Activated CD4-positive, alpha-beta memory T cell treated with anti-CD3 and anti-CD28 coated beads for 36 hours (primary cell): ENCODE data around the gene MPO. TPM values are rescaled to one million over a fixed set of nuclear protein-coding genes. Genes with fewer than 3 reads are reported as not detected.
A peak's percentile ranks its signal among the peaks of the same experiment; 100 is the strongest.

Experiments
- CTCF ChIA-PET: fragments of 350-600 bp; sonication (Branson Sonifier 250); formaldehyde crosslinking; loops from one replicate; lab custom pipeline; 2021; ENCODE audit warnings: antibody characterized with exemption, inconsistent platforms; lab: Charles Lee
- POLR2A ChIA-PET: fragments of 350-600 bp; sonication (Branson Sonifier 250); formaldehyde crosslinking; loops from one replicate; lab custom pipeline; 2021; ENCODE audit warnings: antibody characterized with exemption; lab: Charles Lee
- DNase-seq: peaks from one replicate; pipeline ENCODE4 v3.0.0-alpha.2; 2020
- H3K27ac Mint-ChIP-seq: one replicate; pipeline ENCODE4 v1.8.0; 2021; ENCODE audit warnings: mixed read lengths
- H3K27me3 Mint-ChIP-seq: one replicate; pipeline ENCODE4 v1.8.0; 2021; ENCODE audit warnings: mixed read lengths
- H3K36me3 Mint-ChIP-seq: one replicate; pipeline ENCODE4 v1.8.0; 2021; ENCODE audit warnings: mixed read lengths
- H3K4me1 Mint-ChIP-seq: one replicate; pipeline ENCODE4 v1.8.0; 2021; ENCODE audit warnings: low read depth, mixed read lengths
- H3K4me3 Mint-ChIP-seq: one replicate; pipeline ENCODE4 v1.8.0; 2021; ENCODE audit warnings: mild to moderate bottlenecking, mixed read lengths
- H3K9me3 Mint-ChIP-seq: one replicate; pipeline ENCODE4 v1.8.0; 2021; ENCODE audit warnings: mixed read lengths
- intact Hi-C: fragments of 100-400 bp; cut with micrococcal nuclease; formaldehyde crosslinking; loops from one replicate; pipeline ENCODE4 v1.15.1; 2023
- total RNA-seq, 2 experiments: library from RNA; stranded (reverse); gene quantifications; one replicate each; pipeline ENCODE4 v1.2.3, GENCODE V29; 2021

MPO gene
- total RNA-seq, 2 experiments from 2014 or later: 0.17 to 0.22 TPM

DNA sequence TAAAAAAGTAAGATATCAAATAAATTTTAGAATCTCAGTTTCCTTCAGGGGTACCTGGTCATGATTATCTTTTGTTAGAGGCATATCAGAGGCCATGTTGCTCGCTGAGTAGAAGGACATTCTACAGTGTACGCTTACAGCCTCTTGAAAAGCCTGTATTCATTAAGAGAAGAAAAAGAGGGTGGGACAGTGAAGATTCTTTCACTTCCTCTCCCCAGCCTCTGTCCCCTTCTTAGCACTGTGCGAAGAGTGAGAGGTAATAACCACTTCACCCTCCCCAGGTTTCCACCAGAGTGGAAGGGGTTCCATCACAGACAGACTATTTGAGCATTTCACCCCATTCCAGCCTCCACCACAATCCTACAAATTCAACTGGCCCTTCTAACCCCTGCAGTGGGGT, 47.2 kb downstream of the MPO start:
- H3K27ac Mint-ChIP-seq: no peak overlapping the region
- ChIA-PET POLR2A (no interaction called here), CTCF (no interaction called here)
- DNase-seq: no peak
- intact Hi-C loops: no loop called here
- H3K27me3 Mint-ChIP-seq: peaks cover 29% of the 10 kb centered on the region
- H3K4me3 Mint-ChIP-seq: no peak overlapping the region
- no peaks in the 10 kb centered on the region for H3K9me3 Mint-ChIP-seq
- H3K36me3 Mint-ChIP-seq: no peaks in the 10 kb centered on the region
- peaks cover 7% of the 10 kb centered on the region for H3K4me1 Mint-ChIP-seq

GRCh38 chr17:58232707-58233156, 48.0 kb downstream of the MPO start:
- ChIA-PET CTCF (interaction anchor here (1.2 to 1.3 kb wide), 3 partner anchors 14 to 34 kb away, joined by 3 to 7 read pairs (median 4); partner anchors contain the start of gene MKS1), POLR2A (no interaction called here)
- peak; percentile 59 for DNase-seq

GRCh38 chr17:58231641-58232040, 49.1 kb downstream of the MPO start:
- no peak for DNase-seq
- H3K4me3 Mint-ChIP-seq: no peak overlapping the region
- intact Hi-C loops: no loop called here
- ChIA-PET POLR2A (no interaction called here), CTCF (interaction anchor here (1.0 to 2.5 kb wide), 4 partner anchors 12 to 32 kb away, joined by 3 to 13 read pairs (median 4); partner anchors contain the start of gene MKS1)
- H3K27ac Mint-ChIP-seq: no peak overlapping the region
- peaks cover 30% of the 10 kb centered on the region for H3K27me3 Mint-ChIP-seq
- no peaks in the 10 kb centered on the region for H3K9me3 Mint-ChIP-seq
- no peaks in the 10 kb centered on the region for H3K36me3 Mint-ChIP-seq
- H3K4me1 Mint-ChIP-seq: peaks cover 7% of the 10 kb centered on the region

More at GRCh38 chr17:58232707-58233156, 48.0 kb downstream of the MPO start:
- Mint-ChIP-seq H3K4me3 (no peak overlapping the region), H3K27ac (no peak overlapping the region), H3K4me1 (peaks cover 7% of the 10 kb centered on the region), H3K36me3 (no peaks in the 10 kb centered on the region), H3K9me3 (no peaks in the 10 kb centered on the region), H3K27me3 (peaks cover 31% of the 10 kb centered on the region)
- intact Hi-C loops: no loop called here

GRCh38 chr17:58229881-58230280, 50.9 kb downstream of the MPO start:
- no peaks in the 10 kb centered on the region for H3K36me3 Mint-ChIP-seq
- H3K27ac Mint-ChIP-seq: no peak overlapping the region
- peaks cover 25% of the 10 kb centered on the region for H3K27me3 Mint-ChIP-seq
- H3K9me3 Mint-ChIP-seq: no peaks in the 10 kb centered on the region
- intact Hi-C loops: no loop called here
- POLR2A ChIA-PET: no interaction called here
- H3K4me3 Mint-ChIP-seq: no peak overlapping the region
- no peak for DNase-seq
- CTCF ChIA-PET: interaction anchor here (0.9 to 2.5 kb wide), 4 partner anchors 10 to 30 kb away, joined by 3 to 13 read pairs (median 4); partner anchors contain the start of gene MKS1
- peaks cover 7% of the 10 kb centered on the region for H3K4me1 Mint-ChIP-seq

DNA sequence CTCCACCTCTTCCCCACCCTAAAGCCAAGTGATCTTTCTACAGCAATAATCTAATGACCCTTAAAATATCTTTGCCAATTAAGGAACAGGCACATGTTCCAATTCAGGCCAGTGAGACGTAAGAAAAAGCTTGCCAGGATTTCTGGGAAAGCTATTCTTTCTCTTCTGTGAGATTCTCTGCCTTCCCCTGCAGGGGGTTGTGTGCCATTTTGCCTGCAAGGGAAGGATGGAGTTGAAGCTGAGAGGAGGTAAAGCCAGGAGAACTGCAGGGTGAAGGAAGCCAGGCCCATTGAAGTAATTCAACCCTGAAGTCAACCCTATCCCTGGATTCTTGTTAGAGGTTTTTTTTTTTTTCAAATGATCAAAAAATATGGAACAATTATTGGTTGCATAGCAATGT, 51.4 kb downstream of the MPO start:
- CTCF ChIA-PET: interaction anchor here (0.9 to 2.5 kb wide), 4 partner anchors 9 to 30 kb away, joined by 3 to 13 read pairs (median 4); partner anchors contain the start of gene MKS1
- Mint-ChIP-seq H3K9me3 (no peaks in the 10 kb centered on the region), H3K4me1 (peaks cover 9% of the 10 kb centered on the region), H3K27me3 (peaks cover 21% of the 10 kb centered on the region), H3K27ac (no peak overlapping the region), H3K36me3 (no peaks in the 10 kb centered on the region), H3K4me3 (no peak overlapping the region)
- no peak for DNase-seq
- POLR2A ChIA-PET: no interaction called here
- intact Hi-C loops: no loop called here

- ChIA-PET POLR2A (no interaction called here), CTCF (interaction anchor here (1.0 to 1.8 kb wide), 3 partner anchors 9 to 21 kb away, joined by 3 to 8 read pairs (median 4); partner anchors contain the start of gene MKS1)
- DNase-seq: no peak
Measured at GRCh38 chr17:58228679-58229078, 52.1 kb downstream of the MPO start.

DNA sequence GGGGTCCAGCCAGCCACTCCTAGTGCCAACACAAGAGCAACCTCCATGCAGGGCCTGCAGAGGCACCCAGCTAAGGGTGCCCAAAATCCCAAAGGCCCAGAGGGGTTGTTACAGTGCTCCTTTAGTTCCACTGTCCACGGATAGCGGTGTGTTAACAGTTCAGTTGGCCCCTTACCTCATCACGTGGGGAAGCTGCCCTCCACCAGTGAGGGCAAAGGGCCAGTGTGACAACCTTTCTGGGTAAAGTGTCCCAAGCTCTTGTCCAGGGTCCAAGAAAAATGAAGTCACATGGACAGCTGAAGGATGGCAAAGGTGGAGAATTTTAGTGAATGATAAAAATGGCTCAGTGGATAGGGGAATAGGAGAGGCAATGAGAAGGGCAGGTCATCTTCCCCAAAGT, 53.0 kb downstream of the MPO start:
- CTCF ChIA-PET: interaction anchor here (1.7 to 1.8 kb wide), 2 partner anchors 8 to 22 kb away, joined by 4 to 8 read pairs; no protein-coding TSS in a partner anchor
- Mint-ChIP-seq H3K27me3 (peaks cover 19% of the 10 kb centered on the region), H3K9me3 (no peaks in the 10 kb centered on the region), H3K27ac (no peak overlapping the region), H3K4me1 (peaks cover 10% of the 10 kb centered on the region), H3K36me3 (no peaks in the 10 kb centered on the region), H3K4me3 (no peak overlapping the region)
- POLR2A ChIA-PET: no interaction called here
- intact Hi-C loops: no loop called here
- no peak for DNase-seq

More at GRCh38 chr17:58228679-58229078, 52.1 kb downstream of the MPO start:
- Mint-ChIP-seq H3K36me3 (no peaks in the 10 kb centered on the region), H3K9me3 (no peaks in the 10 kb centered on the region), H3K27me3 (peaks cover 19% of the 10 kb centered on the region), H3K4me1 (peaks cover 13% of the 10 kb centered on the region), H3K4me3 (no peak overlapping the region), H3K27ac (no peak overlapping the region)
- intact Hi-C loops: no loop called here

GRCh38 chr17:58224315-58224714, 56.4 kb downstream of the MPO start:
- CTCF ChIA-PET: interaction anchor here (0.7 to 2.9 kb wide), 2 partner anchors 24 to 131 kb away, joined by 3 to 9 read pairs; no protein-coding TSS in a partner anchor
- no peak for DNase-seq
- no peaks in the 10 kb centered on the region for H3K36me3 Mint-ChIP-seq
- no peak overlapping the region for H3K4me3 Mint-ChIP-seq
- no peaks in the 10 kb centered on the region for H3K9me3 Mint-ChIP-seq
- no peak overlapping the region for H3K27ac Mint-ChIP-seq
- peaks cover 15% of the 10 kb centered on the region for H3K4me1 Mint-ChIP-seq
- intact Hi-C loops: no loop called here
- POLR2A ChIA-PET: no interaction called here
- peaks cover 10% of the 10 kb centered on the region for H3K27me3 Mint-ChIP-seq

Other genes starting within 250 kb of the MPO start
- gene DYNLL2, start 197.5 kb downstream of the MPO start, total RNA-seq: 10 to 100 TPM; 24.8 to 26.8 TPM
- under 1 TPM; 0.17 to 0.27 TPM for gene OR4D1, start 132.6 kb downstream of the MPO start, total RNA-seq
- gene OR4D2, start 114.0 kb downstream of the MPO start, total RNA-seq: not detected
- not detected for gene EPX, start 88.2 kb downstream of the MPO start, total RNA-seq
- 10 to 100 TPM; 23.5 to 27.3 TPM for gene MKS1, start 61.7 kb downstream of the MPO start, total RNA-seq
- not detected for gene LPO, start 42.4 kb downstream of the MPO start, total RNA-seq
- gene TSPOAP1, start 47.9 kb upstream of the MPO start, total RNA-seq: 10 to 100 TPM; 21.6 to 22.7 TPM
- gene SUPT4H1, start 71.3 kb upstream of the MPO start, total RNA-seq: 100 to 1,000 TPM; 113 to 114 TPM
- gene RNF43, start 136.6 kb upstream of the MPO start, total RNA-seq: under 1 TPM; 0.39 to 0.93 TPM
- 1 to 10 TPM; 2.9 to 3.0 TPM for gene HSF5, start 207.5 kb upstream of the MPO start, total RNA-seq
- gene MTMR4, start 233.7 kb upstream of the MPO start, total RNA-seq: 10 to 100 TPM; 61.6 to 66.5 TPM